GM23248 (cell line): ENCODE data around the gene AOPEP.

Source experiments
- EZH2 ChIP-seq: fragments of 200-600 bp; sonication (generic); IDR thresholded peaks from 2 replicates; pipeline ENCODE4 v1.6.1; 2018; ENCODE audit warnings: antibody characterized with exemption, mild to moderate bottlenecking; ENCODE audit not compliant: insufficient read depth, poor library complexity, severe bottlenecking
- EZH2phosphoT487 ChIP-seq: fragments of 200-600 bp; sonication (generic); IDR thresholded peaks from 2 replicates; pipeline ENCODE4 v1.6.1; 2018; ENCODE audit warnings: antibody characterized with exemption, moderate library complexity, mild to moderate bottlenecking, low read depth; ENCODE audit not compliant: insufficient read depth

GRCh38 chr9:95010431-95010838 lies 283.9 kb downstream of the AOPEP start:
- TF ChIP-seq EZH2 (no peak), EZH2phosphoT487 (no peak)
